ENCODE measurements around the gene NRDC. TPM values are rescaled to one million over a fixed set of nuclear protein-coding genes. Genes with fewer than 3 reads are reported as not detected.

Gene NRDC
- total and polyA plus RNA-seq, 9 of the 15 experiments (the other 6 are each of a cell fraction or from before 2014, with no cell fraction given), result 102 to 371 (median 201) TPM

DNA sequence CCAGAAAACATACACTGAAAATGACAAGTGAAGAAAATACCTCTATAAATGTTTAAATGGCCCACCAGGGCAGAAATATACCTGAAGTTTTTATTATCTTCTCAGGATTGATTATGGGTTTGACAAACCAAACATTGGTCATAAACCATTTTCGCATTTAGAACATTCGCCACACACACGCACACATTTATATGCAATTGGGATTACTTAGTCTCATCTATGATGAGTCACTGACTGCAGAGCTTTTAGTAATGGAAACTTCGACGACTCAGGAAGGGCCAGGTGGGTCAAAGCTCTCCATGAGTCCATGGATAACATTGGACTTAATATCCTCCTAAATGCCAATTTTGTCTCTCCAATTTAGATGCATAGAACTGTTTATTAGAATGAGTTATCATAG is 16.9 kb downstream of the NRDC start:
- H2AFZ ChIP-seq (ENCODE audit: low read depth, low read length), result no peak overlapping the region
- TF ChIP-seq ATF3 (IDR thresholded peaks at IDR 0.05) (0 out of 2 replicates have a peak, but pooled peaks have one; percentile 42), ATF3 (CRISPR knock-in tag; conservative IDR thresholded peaks at IDR 0.05) (no peak), MEF2A (IDR thresholded peaks at IDR 0.05; ENCODE audit: control insufficient read depth, low read depth, low read length) (no peak)
- no TSS peak for BruUV-seq (replicated peaks)
- intact Hi-C loops (cut with micrococcal nuclease) (no loop called here), in situ Hi-C loops (cut with MboI) (no loop called here)
- ATAC-seq (no peak), FAIRE-seq (no peak), DNase-seq (ENCODE audit: extremely low read depth in 1 of 4, low spot score in 3 of 4) (no peak)
- 83% methylated on average over 5 of the region's 5 CpGs for WGBS (ENCODE audit: insufficient coverage, low coverage, missing lambda C conversion rate)
- H3K36me3 ChIP-seq (ENCODE audit: control insufficient read depth, insufficient read depth, low read length), result peaks cover 57% of the 10 kb centered on the region
- H3K4me3 ChIP-seq, result no peak overlapping the region
- H3K79me2 ChIP-seq (ENCODE audit: control insufficient read depth, insufficient read depth, low read length), result peaks cover 95% of the 10 kb centered on the region
- CTCF ChIA-PET (ENCODE audit: low intra/inter-chr PET ratio), result no interaction called here
- H3K4me2 ChIP-seq (ENCODE audit: insufficient read depth, low read length), result no peak overlapping the region
- POLR2A ChIA-PET, result interaction anchor here (1.2 to 6.9 kb wide), 3 partner anchors 10 to 15 kb away, joined by 3 to 47 read pairs (median 6); partner anchors contain the start of gene NRDC
- no peaks in the 10 kb centered on the region for H3K9me3 ChIP-seq (replicated peaks; ENCODE audit: control insufficient read depth, insufficient read depth, low read depth, low read length)
- no peak overlapping the region for H3K27ac ChIP-seq (ENCODE audit: extremely low read depth, low read depth, low read length)
- no peaks in the 10 kb centered on the region for H3K9me1 ChIP-seq (ENCODE audit: control insufficient read depth, insufficient read depth, low read length)
- H3K27me3 ChIP-seq (ENCODE audit: control insufficient read depth in 2 of 2, insufficient read depth in 2 of 2, low read length in 2 of 2), result no peaks in the 10 kb centered on the region
- no peak overlapping the region for H3K9ac ChIP-seq (ENCODE audit: insufficient read depth in 1 of 2, low read depth in 2 of 2, low read length in 2 of 2)
- no peaks in the 10 kb centered on the region for H4K20me1 ChIP-seq (replicated peaks; ENCODE audit: control insufficient read depth, insufficient read depth, low read length)
- peaks cover 5 to 8% of the 10 kb centered on the region in 2 experiments; a peak in 4 of 5 replicates for H3K4me1 ChIP-seq (replicated peaks in 1 of 2; ENCODE audit: control insufficient read depth in 2 of 2, insufficient read depth in 2 of 2, low read length in 2 of 2)

DNA sequence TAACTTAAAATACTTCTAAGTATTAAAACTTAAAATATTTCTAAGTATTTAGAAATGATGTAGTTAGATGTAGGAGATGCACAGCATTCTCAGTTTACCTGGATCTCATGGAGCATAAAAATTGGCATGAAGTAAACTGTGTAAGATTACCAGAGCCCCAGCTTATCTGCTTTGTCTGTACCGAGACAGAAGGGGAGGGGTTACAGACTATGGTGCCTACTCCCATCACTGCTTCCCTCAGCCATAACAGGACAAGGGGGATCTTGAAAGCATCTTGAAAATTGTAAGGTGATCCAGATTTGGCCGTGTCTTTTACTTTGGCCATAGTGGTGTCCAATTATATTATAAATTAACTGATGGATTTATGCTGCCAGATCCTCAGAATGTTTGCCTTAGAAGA is 18.8 kb downstream of the NRDC start:
- Histone ChIP-seq H3K27ac (ENCODE audit: extremely low read depth, low read depth, low read length) (no peak overlapping the region), H3K4me1 (replicated peaks in 1 of 2; ENCODE audit: control insufficient read depth in 2 of 2, insufficient read depth in 2 of 2, low read length in 2 of 2) (no peaks in the 10 kb centered on the region; a peak in 3 of 5 replicates), H4K20me1 (replicated peaks; ENCODE audit: control insufficient read depth, insufficient read depth, low read length) (no peaks in the 10 kb centered on the region), H3K79me2 (ENCODE audit: control insufficient read depth, insufficient read depth, low read length) (peaks cover 90% of the 10 kb centered on the region), H3K9me1 (ENCODE audit: control insufficient read depth, insufficient read depth, low read length) (no peaks in the 10 kb centered on the region), H3K36me3 (ENCODE audit: control insufficient read depth, insufficient read depth, low read length) (peaks cover 69% of the 10 kb centered on the region), H2AFZ (ENCODE audit: low read depth, low read length) (no peak overlapping the region), H3K27me3 (ENCODE audit: control insufficient read depth in 2 of 2, insufficient read depth in 2 of 2, low read length in 2 of 2) (no peaks in the 10 kb centered on the region), H3K9ac (ENCODE audit: insufficient read depth in 1 of 2, low read depth in 2 of 2, low read length in 2 of 2) (no peak overlapping the region), H3K4me3 (no peak overlapping the region), H3K4me2 (ENCODE audit: insufficient read depth, low read length) (no peak overlapping the region), H3K9me3 (replicated peaks; ENCODE audit: control insufficient read depth, insufficient read depth, low read depth, low read length) (no peaks in the 10 kb centered on the region)
- ATAC-seq (peak; percentile 68), FAIRE-seq (no peak), DNase-seq (ENCODE audit: extremely low read depth in 1 of 4, low spot score in 3 of 4) (no peak)
- WGBS (ENCODE audit: insufficient coverage, low coverage, missing lambda C conversion rate), result 28% methylated on average over 2 of the region's 2 CpGs
- intact Hi-C loops (cut with micrococcal nuclease), result no loop called here
- in situ Hi-C loops (cut with MboI), result no loop called here
- TF ChIP-seq, protein P1, sequence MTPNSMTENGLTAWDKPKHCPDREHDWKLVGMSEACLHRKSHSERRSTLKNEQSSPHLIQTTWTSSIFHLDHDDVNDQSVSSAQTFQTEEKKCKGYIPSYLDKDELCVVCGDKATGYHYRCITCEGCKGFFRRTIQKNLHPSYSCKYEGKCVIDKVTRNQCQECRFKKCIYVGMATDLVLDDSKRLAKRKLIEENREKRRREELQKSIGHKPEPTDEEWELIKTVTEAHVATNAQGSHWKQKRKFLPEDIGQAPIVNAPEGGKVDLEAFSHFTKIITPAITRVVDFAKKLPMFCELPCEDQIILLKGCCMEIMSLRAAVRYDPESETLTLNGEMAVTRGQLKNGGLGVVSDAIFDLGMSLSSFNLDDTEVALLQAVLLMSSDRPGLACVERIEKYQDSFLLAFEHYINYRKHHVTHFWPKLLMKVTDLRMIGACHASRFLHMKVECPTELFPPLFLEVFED (CRISPR knock-in tag; conservative IDR thresholded peaks at IDR 0.05), result no peak
- POLR2A ChIA-PET, result interaction anchor here (0.9 to 1.4 kb wide), 4 partner anchors 10 to 18 kb away, joined by 3 to 5 read pairs (median 4); no protein-coding TSS in a partner anchor
- CTCF ChIA-PET (ENCODE audit: low intra/inter-chr PET ratio), result no interaction called here
- no TSS peak for BruUV-seq (replicated peaks)
